NCI-H1694 (cell line): Measurements from ENCODE around the gene KDM4B.

Experiments used
- DNase-seq: peaks from one replicate; lab custom pipeline; 2025; lab: John Stamatoyannopoulos, UW

The KDM4B gene

GRCh38 chr19:5091018-5091683, 122.2 kb downstream of the KDM4B start:
- no peak for DNase-seq

GRCh38 chr19:5091684-5092480, 123.0 kb downstream of the KDM4B start:
- no peak for DNase-seq

GRCh38 chr19:5092481-5092843, 123.5 kb downstream of the KDM4B start:
- no peak for DNase-seq

GRCh38 chr19:5093297-5093928, 124.5 kb downstream of the KDM4B start:
- no peak for DNase-seq

GRCh38 chr19:5093948-5094718, 125.2 kb downstream of the KDM4B start:
- DNase-seq: no peak

GRCh38 chr19:5094768-5095567, 126.1 kb downstream of the KDM4B start:
- DNase-seq: no peak

GRCh38 chr19:5095568-5095850, 126.6 kb downstream of the KDM4B start:
- no peak for DNase-seq

GRCh38 chr19:5096536-5096935, 127.6 kb downstream of the KDM4B start:
- DNase-seq: no peak

- DNase-seq: no peak
These were observed 128.5 kb downstream of the KDM4B start for GRCh38 chr19:5097331-5097930.

GRCh38 chr19:5097959-5098623, 129.2 kb downstream of the KDM4B start:
- DNase-seq: no peak

GRCh38 chr19:5098646-5099045, 129.7 kb downstream of the KDM4B start:
- DNase-seq: no peak

- DNase-seq: no peak
These were observed 130.8 kb downstream of the KDM4B start for GRCh38 chr19:5099701-5100221.

GRCh38 chr19:5101871-5102270, 133.0 kb downstream of the KDM4B start:
- DNase-seq: no peak

GRCh38 chr19:5102520-5102919, 133.6 kb downstream of the KDM4B start:
- no peak for DNase-seq

- no peak for DNase-seq
These were observed 134.3 kb downstream of the KDM4B start for GRCh38 chr19:5103061-5103701.

- peak; percentile 17 for DNase-seq
These were observed 135.0 kb downstream of the KDM4B start for GRCh38 chr19:5103812-5104410.

GRCh38 chr19:5104871-5105351, 136.0 kb downstream of the KDM4B start:
- no peak for DNase-seq

- no peak for DNase-seq
These were observed 137.3 kb downstream of the KDM4B start for GRCh38 chr19:5106191-5106726.

- DNase-seq: no peak
These were observed 138.1 kb downstream of the KDM4B start for GRCh38 chr19:5106971-5107370.
